GM11168 (cell line): ENCODE results near the gene TRIM38.
"Not testable (repeated sequence)": the region's sequence is repeated elsewhere in the genome, so short reads cannot be mapped to it uniquely, and the experiment has no call there.

ENCODE experiments used
- in situ Hi-C: fragments of 300-500 bp; cut with MboI; formaldehyde crosslinking; loops from one replicate; pipeline ENCODE4 v1.12.0; 2022; ENCODE audit warnings: low sequenced_read_pairs; ENCODE audit not compliant: unreplicated experiment

The TRIM38 gene

GRCh38 chr6:25965058-25965457 lies 2.5 kb downstream of the TRIM38 start:
- in situ Hi-C loops = no loop called here

GRCh38 chr6:25966711-25967110 lies 4.1 kb downstream of the TRIM38 start:
- in situ Hi-C loops = no loop called here

- in situ Hi-C loops = no loop called here
These were observed 6.2 kb downstream of the TRIM38 start for GRCh38 chr6:25968769-25969168.

- in situ Hi-C loops = no loop called here
These were observed 8.7 kb downstream of the TRIM38 start for GRCh38 chr6:25971187-25971821.

- in situ Hi-C loops = no loop called here
These were observed 9.5 kb downstream of the TRIM38 start for GRCh38 chr6:25972128-25972527.

GRCh38 chr6:25972902-25973301 lies 10.3 kb downstream of the TRIM38 start:
- in situ Hi-C loops = no loop called here

GRCh38 chr6:25973923-25974555 lies 11.4 kb downstream of the TRIM38 start:
- in situ Hi-C loops = no loop called here

- in situ Hi-C loops = no loop called here
These were observed 13.4 kb downstream of the TRIM38 start for GRCh38 chr6:25975923-25976560.

GRCh38 chr6:25980935-25981334 lies 18.3 kb downstream of the TRIM38 start:
- in situ Hi-C loops = no loop called here

GRCh38 chr6:25981568-25982263 lies 19.1 kb downstream of the TRIM38 start:
- in situ Hi-C loops = no loop called here

- in situ Hi-C loops = no loop called here
These were observed 21.7 kb downstream of the TRIM38 start for GRCh38 chr6:25984265-25984664.

- in situ Hi-C loops = no loop called here
These were observed 25.2 kb downstream of the TRIM38 start for GRCh38 chr6:25987845-25988244.

- in situ Hi-C loops = no loop called here
These were observed 27.7 kb downstream of the TRIM38 start for GRCh38 chr6:25990172-25990873.

GRCh38 chr6:25991785-25992412 lies 29.3 kb downstream of the TRIM38 start:
- in situ Hi-C loops = no loop called here

GRCh38 chr6:25992413-25993340 lies 30.1 kb downstream of the TRIM38 start:
- in situ Hi-C loops = no loop called here

- in situ Hi-C loops = not testable (repeated sequence)
These were observed 30.7 kb downstream of the TRIM38 start for GRCh38 chr6:25993341-25993684.

GRCh38 chr6:25995507-25995906 lies 32.9 kb downstream of the TRIM38 start:
- in situ Hi-C loops = no loop called here

GRCh38 chr6:25997921-25998320 lies 35.3 kb downstream of the TRIM38 start:
- in situ Hi-C loops = no loop called here

GRCh38 chr6:25998379-25998778 lies 35.8 kb downstream of the TRIM38 start:
- in situ Hi-C loops = no loop called here
